ENCODE measurements around the gene DIAPH1.

Gene DIAPH1

DNA sequence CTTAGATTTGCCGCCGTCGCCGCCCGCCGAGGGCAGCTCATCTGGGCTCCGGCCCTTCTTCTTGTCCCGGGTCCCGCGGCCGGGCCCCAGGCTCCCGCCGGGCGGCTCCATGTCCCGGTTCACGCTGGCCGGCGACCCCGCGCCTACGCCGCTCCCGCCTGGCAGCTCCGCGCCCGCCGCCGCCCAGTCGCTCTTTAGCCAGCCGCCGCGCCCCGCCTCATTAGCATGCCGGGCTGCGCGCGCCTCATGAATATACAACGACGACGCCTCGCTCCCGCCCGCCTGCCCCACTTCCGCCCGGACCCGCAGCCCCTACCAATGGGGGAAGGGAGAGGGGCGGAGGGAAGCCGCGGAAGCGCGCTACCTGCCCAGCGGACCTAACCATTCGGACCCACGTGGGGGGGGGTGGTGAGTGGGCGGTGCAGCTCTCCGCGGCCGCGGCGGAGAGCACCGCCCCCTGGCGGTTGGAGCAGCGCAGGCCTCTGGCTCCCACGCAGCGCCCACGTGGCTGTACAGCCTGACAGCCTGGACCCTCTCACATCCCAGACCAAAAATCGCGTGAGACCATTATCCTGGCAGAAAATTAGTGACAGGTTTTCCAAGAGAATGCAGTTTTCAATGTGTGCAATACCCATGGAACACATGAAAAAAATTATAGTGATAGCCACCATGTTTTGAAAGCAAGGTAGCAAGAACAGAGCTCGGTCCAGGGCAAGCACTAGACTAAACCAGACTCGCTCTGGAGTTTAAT lies at the start of gene DIAPH1:
DIAPH1 (minus strand) TSS at position 197 of the 751 bp plus-strand sequence; CDS start at position 111, 86 bp downstream.
- DNase-seq (ENCODE audit: low read depth in 3 of 3): peak; percentile 97 to 99 (median 98)

DNA sequence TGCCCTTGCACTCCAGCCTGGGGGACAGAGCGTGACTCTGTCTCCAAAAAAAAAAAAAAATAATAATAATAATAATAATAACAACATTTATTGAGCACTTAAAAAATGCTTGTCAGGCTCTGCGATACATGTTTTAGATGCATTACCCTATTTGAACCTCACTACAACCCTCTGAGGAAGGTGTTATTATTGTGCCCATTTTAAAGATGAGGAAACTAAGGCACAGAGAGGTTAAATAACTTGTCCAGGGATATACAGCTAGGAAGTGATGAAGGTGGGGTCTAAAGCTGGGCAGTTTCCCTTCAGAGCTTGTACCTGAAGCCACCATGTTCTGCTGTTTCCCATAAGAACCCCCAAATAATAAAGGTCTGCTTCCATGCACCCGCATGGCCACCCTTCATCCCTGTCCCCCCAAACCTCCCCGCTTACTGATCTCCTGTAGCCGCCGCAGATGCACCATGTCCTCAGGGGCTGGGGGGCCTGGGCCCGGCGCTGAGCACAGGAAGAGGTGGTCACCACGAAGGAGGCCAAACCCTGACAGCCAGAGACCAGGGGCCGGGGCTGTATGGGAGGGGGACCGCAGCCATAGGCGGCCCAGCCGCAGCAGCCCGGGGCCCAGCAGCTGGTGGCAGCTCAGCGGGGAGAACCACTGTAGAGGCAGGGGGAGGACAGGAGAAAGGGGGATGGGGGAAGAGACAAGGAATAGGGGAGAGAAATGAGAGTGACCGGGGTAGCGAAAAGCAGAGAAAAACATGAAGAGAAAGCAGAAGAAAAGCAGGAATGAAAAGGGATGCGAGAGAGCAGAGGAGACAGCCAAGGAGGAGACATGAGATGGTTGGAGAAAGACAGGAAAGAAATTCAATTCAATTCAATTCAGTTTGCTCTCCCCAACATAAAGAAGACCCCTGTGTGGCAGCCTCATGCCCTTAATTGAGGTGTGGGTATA lies 47.5 kb upstream of the DIAPH1 start:
- no peak for DNase-seq (ENCODE audit: low read depth in 3 of 3)

DNA sequence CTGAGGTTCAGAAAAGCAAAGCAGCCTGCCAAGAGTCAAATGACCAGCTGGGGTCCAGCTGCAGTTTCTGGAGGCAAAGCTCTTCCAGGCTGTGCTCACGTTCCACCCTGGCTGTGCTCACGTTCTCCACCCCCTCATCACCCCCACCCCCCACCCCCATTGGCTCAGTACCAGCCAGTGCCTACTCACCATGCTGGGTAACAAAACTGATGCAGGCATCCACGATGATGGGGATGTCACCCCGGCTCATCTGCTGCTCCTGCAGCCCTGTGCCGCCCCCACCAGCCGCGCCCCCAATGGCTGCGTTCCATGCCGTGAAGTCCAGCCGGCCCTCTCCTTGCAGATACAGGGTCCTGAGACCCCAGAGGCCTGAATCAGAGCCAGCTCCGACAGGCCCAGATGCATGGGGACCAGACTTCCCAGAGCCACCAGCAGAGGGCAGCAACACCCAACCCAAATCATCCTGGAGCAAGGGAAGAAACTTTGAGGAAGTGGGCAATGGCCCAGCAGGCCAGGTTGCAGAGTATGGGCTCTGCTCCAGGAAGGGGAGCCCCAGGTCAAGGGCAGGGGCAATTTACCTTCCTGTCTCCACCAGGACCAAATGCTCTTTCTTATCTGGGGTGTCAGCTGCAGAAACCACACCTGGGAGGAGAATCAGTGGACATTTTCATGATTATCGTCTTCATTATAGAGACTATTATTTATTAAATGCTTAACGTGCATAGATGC lies 46.1 kb upstream of the DIAPH1 start:
- DNase-seq (ENCODE audit: low read depth in 3 of 3): peak in 2 of 3 experiments; percentile 49 to 74

DNA sequence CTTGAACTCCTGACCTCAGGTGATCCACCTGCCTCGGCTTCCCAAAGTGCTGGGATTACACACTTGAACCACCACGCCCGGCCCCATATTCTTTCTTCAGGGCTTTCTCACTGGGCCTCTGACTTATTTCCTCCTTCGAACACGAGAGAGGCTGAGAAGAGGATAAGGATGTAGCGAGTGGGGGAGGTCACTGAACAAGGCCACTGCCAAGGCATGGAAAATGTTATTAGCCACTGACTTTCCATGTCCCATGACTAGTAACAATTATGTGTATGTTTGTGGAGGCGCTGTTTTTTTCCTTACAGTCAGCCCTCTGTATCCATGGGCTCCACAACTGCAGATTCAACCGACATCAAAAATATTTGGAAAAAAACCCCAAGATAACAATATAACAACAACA lies 44.7 kb upstream of the DIAPH1 start:
- no peak for DNase-seq (ENCODE audit: low read depth in 3 of 3)

DNA sequence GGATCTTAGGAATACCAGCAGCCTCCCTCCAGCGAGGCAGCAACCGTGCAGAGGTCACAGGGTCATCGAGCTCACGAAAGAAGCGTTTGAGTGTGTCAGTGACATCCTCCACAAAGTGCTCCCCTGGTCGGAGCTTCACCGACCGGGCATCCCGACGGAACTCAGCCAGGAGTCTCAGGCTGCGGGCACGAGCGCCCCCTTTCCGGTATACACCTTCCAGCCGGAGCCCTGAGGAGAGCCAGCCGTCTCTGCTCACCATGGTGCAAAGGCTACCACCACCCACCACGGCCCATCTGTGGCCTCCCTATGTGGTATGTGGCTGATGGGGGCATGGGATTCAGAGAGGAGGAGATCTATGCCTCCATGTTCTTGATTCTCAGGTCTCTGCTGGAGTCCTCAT lies 43.2 kb upstream of the DIAPH1 start:
- no peak for DNase-seq (ENCODE audit: low read depth in 3 of 3)

DNA sequence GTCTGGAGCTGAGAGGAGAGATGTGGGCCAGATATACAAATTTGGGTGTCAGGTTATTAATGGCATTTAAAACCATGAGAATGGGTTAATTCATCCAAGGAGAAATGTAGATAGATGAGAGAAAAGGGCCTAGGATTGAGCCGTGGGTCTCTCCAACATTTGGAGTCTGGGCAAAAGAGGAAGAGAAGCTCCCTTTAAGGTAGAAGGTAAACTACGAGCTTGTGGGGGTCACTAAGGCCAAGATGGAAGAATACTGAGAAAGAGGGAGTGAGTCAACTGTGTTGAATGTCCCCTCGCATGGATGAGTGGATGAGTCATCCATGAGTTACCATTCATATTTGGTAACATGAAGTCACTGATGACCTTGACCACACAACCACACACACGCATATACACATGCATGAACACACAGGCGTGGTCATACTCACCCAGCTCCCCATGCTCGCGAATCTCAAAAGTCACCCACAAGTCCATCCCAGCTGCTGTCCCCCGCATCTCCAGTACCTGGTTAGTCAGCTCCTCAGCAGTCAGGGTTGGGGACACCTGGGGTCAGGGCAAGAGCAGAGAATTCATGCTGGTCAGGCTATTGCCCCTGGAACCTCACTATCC lies 39.2 kb upstream of the DIAPH1 start:
- no peak for DNase-seq (ENCODE audit: low read depth in 3 of 3)

DNA sequence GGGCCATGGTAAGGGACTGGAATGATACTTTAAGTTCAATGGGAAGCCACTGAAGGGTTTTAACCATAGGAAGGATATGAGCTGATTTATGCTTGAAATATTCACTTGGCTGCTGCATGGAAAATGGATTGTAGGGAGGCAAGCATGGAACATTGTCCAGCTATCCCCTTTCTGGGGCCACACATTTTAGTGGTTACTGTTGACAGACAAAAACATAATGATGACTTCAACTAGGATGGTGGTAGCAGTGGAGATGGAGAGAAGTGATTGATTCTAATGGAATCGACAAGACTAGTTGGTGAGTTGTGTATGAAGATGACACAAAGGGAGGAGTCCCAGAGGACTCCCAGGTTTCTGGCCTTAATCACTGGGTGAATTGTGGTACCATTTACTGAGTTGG lies 38.6 kb upstream of the DIAPH1 start:
- no peak for DNase-seq (ENCODE audit: low read depth in 3 of 3)

DNA sequence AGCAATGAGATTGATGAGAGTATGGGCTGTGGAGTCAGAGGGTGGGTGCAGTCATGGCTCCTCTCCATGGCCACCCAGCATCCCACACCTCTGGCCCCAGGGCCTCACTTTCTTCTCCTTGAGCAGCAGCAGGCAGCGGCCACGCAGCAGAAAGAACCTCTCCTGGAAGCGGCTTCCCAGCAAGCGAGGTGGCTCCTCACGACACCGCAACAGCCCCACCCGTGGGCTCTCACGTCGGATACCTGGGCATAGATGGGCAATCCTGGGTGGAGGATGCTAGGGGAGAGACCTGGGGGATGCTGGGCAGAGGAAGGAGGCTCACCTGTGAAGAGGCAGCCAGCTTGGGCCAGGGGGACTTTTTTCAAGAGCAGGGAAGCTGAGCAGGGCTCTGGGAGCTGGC lies 37.6 kb upstream of the DIAPH1 start:
- no peak for DNase-seq (ENCODE audit: low read depth in 3 of 3)

DNA sequence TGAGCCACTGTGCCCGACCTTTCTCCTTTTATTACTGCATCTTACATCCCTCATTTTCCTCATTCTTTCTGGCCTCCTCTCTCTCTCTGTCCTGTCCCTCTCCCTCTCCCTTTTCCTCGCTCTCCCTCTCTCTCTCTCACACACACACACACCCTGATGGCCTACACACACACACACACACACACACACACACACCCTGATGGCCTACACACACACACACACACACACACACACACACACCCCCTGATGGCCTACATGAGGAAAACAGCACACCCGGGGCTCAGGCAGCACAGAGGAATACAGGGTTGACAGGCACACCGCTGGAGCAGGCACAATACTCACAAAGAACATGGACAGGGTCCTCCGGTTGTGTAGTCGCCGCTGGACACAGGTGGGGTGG lies 36.2 kb upstream of the DIAPH1 start:
- DNase-seq (ENCODE audit: low read depth in 3 of 3): no peak

DNA sequence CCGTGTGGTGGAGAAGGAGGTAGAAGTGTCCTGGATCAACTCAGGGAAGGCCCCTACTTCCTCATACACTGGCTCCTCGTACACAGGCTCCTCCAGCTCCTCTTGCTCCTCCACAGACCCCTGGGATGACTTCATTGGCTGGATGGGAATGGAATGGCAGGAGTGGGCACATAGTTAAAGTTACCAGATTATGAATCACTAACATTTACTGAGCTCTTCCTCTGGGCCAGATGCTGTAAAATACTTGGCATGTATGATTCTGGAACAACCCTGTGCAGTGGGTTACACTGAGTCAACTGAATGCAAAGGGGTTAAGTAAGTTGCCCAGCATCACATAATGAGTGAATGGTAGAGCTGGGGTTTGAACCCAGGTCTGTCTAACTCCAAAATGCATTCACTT lies 35.5 kb upstream of the DIAPH1 start:
- DNase-seq (ENCODE audit: low read depth in 3 of 3): no peak

DNA sequence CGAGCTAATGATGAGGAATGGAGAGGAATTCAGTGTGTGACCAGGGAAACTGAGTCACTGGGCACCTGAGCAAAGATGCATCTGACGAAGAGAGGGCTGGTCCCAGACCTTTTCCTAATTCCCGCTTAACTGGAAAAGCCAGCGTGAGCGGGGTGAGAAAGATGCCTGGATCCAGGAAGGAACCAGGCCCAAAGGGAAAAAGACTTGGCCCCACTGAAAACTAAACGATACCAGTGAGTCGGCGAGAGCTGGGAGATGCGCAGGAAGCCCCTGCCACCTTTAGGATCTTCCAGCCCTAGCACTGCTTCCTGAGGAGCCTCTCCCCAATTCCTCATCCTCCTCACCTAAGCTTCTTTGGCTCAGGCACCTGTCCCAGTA lies 32.9 kb upstream of the DIAPH1 start:
- DNase-seq (ENCODE audit: low read depth in 3 of 3): no peak

DNA sequence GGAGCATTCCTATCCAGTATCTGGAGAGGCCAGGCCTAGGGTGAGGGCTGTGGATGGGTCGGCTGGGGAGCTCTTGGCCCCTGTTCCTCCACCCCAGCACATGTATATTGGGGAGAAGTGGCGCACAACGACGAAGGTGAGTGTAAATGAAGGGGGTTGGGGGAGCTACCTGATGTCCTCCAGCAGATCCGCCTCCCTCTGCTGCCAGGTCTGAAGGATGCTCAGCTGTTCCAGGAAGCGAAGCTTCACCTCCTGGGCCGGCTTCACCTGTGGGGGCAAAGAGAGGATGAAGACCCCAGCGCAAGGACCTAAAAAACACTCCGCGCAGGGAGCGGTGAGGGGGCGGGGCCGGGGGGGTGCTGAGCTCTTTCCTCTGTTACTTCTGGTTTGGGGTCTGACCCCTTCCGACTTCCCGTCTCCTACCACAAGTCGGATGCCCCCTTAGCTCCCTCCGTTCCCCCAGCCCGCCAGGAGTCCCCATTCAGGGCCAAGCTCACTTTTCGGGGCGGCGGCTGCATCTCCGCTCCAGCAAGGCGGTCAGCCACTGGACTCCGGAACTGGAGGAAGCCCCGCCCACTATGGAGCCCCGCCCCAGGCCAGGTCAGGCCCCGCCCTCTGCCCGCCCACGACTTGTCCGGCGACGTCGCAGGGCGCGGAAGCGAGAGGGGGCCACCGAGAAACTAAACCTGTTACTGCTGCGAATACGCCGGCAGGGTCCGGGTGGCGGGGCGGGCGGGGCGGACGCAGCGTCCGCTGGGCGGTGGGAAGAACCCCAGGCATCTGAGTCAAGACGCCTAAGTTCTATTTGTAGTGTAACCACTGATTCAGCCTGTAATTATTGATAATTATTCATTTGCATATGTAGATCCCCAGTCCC lies 32.3 kb upstream of the DIAPH1 start, which contains the start of gene FCHSD1:
FCHSD1 (minus strand) TSS at position 568 of the 877 bp plus-strand sequence; CDS start at position 518, 50 bp downstream.
- peak; percentile 66 to 82 (median 72) for DNase-seq (ENCODE audit: low read depth in 3 of 3)

DNA sequence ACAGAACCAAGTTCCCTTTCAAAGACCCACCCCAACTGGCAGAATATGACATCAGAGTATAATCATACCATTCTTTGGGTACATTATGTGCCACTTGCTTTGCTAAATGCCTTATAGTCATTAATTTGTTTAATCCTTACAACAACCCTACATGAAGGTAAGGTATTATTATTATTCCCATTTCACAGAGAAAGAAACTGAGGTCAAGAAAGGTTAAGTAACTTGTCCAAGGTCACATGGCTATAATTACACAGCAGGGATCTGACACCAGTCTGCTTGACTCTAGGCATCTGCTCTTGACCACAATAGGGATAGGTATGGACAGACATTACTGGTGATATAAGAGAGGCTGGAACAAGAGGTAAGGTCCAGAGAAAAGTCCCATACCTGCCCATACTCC lies 31.2 kb upstream of the DIAPH1 start:
- DNase-seq (ENCODE audit: low read depth in 3 of 3): no peak

DNA sequence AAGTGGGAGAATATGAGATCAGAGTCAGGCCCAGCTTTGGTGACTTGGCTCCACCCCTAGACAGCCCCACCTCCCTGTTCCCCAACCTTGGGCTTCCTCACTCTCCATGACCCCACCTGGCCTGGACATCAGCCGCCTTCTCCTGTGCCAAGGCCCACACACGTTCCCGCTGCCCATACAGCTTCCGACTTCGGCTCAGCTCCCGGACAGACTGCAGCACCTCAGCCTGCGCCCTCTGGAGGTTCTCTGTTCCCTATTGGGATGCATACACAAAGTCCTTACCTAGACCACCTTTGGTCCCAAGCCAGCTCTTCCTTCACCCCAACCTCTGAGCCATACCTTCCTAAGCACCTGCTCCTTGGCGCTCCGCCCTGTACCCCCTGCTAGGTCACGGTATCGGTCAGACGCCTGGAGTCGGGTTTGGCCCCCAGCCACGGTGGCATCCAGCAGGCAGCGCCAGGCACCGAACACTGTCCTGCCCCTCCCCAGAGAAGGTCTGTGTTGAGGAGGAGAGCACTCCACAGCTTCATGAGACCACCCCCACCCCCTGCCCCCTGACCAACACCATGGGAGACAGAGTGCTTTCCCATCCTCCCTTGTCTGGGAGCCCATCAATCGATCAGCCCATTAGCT lies 30.4 kb upstream of the DIAPH1 start:
- DNase-seq (ENCODE audit: low read depth in 3 of 3): no peak

DNA sequence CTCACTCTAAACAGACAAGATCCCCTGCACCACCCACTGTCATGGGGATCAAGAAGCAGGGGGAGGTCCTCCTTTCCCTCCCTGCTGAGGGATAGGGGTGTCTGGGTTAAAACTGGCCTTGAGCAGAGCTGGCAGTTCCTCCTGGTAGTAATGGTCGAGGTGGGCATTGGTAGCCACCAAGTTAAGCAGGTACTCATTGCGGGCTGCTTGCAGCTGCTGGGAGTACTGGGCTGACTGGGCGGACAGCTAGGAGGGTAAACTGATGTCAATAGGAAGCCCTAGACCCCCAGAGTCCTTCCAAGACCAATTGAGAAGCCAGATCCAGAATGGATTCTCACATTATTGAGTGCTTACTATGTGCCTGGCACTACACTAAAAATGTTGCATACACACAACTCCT lies 29.1 kb upstream of the DIAPH1 start:
- no peak for DNase-seq (ENCODE audit: low read depth in 3 of 3)

DNA sequence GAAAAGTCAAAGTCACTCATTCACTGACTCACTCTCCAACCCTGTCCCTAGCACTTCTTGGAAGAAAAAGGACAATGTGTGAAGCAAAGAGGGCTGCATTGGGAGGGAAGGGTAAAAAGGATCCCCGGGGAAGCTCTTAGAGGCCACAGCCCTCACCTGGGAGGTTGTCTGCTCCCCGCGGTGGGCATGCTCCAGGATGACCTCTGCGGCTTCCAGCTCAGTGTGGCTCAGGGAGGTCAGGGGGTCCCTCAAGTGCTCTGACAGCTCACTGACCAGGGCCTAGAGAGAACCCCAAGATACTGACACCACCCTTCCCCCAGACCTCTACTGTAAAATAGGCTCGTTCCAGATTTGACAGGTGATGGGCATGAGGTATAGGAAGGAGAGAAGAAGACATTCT lies 28.4 kb upstream of the DIAPH1 start:
- no peak for DNase-seq (ENCODE audit: low read depth in 3 of 3)

DNA sequence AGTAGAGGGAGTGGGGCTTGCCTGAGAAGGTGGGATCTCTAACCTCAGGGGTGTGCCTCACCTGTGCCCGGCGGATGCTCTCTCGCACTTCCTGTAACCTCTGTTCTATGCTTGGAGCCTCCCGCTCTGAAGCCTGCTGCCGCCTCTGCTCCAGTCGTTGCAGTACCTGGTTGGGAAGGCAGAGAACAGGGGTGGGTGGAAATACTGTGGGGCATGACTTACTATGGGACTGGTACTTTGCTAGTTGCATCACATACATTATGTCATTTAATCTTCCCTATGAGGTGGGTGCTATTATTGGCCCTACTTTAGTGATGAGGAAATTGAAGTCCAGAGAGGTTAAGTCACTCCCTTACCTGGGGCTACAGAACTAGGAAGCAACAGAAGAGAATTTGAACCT lies 27.2 kb upstream of the DIAPH1 start:
- no peak for DNase-seq (ENCODE audit: low read depth in 3 of 3)

DNA sequence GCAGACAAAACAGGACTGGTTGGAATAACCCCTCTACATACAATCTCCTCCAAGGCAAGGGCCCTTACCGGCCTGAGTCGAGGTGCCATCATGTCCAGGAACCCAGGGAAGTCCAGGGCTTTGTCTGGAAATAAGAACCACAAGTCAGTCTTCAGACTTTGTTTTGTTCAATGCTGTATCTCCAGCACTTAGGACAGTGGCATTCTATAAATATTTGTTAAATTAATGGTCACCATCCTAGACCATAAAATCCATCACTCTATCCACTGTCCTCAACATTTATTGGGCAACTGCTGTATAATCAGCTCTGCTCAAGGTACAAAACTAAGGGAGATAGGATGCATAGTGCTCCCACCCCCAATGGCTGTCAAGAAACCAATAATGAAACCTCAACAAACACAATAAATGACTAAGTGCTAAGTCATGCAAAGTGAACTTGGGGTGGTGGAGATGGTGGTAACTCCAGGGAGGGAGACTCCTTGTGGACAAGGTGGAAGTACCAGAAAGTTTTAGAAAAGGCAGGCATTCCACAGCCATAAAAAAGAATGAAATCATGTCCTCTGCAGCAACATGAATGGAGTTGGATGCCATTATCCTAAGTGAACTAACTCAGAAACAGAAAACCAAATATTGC lies 23.0 kb upstream of the DIAPH1 start:
- DNase-seq (ENCODE audit: low read depth in 3 of 3): no peak

DNA sequence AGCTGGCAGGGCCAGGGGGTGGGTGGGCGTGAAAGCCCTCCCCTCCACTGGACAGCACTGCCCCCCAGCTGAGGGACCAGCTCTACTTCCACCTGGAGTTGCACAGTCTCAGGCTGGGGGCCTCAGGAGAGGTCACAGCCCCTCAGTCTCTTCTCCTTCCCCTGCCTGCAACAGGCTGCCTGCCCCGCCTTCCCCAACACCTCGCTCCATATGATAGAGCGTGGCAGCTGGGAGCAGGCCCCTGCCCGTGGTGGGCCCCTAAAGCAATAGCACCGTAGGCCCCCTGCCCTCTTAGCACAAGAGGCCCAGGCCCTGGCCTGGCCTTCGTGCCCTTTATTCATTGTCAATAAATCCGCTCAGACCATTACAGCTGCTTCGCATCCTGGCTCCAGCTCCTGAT lies 21.9 kb upstream of the DIAPH1 start:
- DNase-seq (ENCODE audit: low read depth in 3 of 3): no peak

DNA sequence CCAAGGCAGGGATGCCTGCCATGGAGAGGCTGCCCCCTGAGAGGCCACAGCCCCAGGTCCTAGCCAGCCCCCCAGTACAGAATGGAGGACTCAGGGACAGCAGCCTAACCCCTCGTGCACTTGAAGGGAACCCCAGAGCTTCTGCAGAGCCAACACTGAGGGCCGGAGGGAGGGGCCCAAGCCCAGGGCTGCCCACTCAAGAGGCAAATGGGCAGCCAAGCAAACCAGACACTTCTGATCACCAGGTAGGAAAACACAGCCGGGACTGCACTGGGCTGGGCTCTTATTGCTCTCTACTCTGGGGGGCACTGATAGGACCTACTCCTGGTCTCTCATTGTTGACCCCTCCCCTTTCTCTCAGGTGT lies 21.2 kb upstream of the DIAPH1 start:
- no peak for DNase-seq (ENCODE audit: low read depth in 3 of 3)
